Amygdala (tissue), 56 donors: ENCODE data around the gene ANAPC16.
"Not testable (repeated sequence)": the region's sequence is repeated elsewhere in the genome, so short reads cannot be mapped to it uniquely, and the experiment has no call there.

Experiments used
- DNase-seq, 56 donors: peaks; one replicate each; lab custom pipeline; 2025; lab: John Stamatoyannopoulos, UW

ANAPC16 gene

DNA sequence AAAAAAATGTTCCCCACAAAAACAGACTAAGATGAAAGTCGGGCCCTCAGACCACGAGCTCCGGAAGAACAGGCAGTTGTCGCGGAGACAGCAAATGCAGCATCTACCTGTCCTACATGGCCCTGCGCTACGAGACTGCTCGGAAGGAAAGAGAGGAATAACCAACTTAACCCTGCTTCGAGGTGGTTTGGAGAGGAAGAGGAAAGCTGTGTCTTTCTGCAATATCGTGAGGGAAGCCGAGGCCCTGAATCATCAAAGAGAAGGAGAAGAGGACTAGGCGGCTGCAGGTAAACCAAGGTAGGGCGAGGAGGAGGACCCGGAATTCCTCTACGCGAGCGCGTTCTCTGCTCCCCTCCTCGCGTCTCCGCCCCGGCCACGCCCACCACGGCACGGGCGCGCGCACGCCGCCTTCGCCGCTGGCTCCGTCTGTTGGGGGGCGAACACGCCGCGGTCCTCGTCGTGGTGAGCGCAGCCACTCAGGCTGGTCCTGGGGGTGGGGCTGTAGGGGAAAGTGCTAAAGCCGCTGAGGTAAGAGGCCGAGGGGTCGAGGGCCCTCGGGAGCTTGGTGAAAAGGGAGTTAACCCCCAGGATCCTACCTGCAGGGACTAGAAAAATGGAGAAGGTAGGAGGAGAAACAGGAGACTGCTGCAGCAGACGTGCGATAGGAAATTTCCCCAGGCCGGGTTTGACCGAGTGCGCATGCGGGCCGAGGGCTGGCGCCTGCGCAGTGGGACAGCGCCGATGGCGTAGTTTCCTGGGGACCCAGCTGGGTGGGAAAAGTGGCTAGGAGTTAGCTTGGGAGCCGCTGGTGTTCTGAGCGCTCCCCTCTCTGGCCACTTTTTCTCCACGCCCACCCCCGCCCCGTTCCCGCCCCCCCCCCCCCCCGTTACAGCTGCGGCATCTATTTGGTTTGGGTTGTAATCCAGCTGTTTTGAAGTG lies at the start of gene ANAPC16, which contains the start of gene ASCC1:
TSS of gene ANAPC16 (plus strand) at position 402 of the 939 bp plus-strand sequence. CDS start 7,903 bp downstream, outside the sequence.
TSS of gene ASCC1 (minus strand) at position 666 of the 939 bp plus-strand sequence. CDS start 2,978 bp downstream, outside the sequence.
- DNase-seq = peak; percentile 53 to 99 (median 92)

DNA sequence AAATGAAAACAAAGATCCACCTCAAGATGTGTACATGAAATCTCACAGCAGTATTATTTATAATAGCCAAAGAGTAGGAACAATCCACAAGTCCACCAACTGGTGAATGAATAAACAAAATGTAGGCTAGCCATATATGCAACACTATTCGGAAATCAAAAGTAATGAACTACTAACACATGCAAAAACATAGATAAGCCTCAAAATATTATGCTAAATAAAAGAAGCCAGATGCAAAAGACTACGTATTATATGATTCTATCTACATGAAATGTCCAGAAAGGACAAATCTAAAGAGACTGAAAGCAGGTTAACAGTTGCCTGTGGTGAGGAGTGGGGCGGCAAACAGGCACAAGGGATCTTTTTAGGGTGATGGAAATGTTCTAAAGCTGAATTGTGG lies 48.7 kb upstream of the ANAPC16 start:
- DNase-seq = no peak

DNA sequence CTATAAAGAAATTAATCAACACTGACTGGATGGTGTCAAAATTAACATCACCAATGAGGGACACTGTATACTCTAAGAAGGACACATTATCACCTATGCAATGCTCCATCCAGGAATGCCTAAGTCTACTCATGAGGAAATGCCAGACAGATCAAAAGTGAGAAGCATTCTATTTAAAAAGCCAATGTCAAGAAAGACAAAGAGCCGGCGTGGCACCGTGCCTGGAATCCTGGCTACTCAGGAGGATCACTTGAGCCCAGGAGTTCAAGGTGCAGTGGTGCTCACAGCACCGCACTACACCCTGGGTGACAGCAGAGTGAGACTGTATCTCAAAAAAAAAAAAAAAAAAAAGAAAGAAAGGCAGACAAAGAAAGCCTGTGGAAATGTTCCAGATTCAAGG lies 45.5 kb upstream of the ANAPC16 start:
- no peak for DNase-seq

DNA sequence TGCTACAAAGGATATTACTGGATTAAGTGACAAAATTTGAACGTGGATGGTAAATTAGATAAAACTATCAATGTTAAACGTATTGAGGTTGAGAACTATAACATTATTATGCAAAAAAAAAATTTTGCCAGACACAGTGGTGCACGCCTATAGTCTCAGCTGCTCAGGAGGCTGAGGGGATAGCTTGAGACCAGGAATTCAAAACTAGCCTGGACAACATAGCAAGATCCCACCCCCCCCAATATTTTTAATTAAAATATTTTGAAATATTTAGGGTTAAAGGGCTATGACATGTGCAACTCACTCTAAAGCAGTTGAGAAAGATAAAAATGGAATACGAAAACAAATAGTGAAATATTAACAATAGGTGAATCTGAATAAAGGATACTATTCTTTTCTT lies 45.1 kb upstream of the ANAPC16 start:
- DNase-seq = no peak

DNA sequence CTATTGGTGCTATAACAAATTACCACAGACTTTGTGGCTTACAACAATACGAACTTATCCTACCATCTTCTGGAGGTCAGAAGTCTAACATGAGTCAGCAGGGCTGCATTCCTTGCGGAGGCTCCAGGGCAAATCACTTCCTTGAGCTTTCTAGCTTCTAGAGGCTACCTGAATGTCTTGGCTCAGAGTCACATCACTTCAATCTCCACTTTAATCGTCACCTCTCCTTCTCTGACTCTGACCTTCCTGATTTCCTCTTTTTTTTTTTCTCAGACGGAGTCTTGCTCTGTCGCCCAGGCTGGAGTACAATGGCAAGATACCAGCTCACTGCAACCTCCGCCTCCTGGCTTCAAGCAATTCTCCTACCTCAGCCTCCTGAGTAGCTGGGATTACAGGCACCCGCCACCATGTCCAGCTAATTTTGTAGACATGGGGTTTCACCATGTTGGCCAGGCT lies 44.6 kb upstream of the ANAPC16 start:
- no peak for DNase-seq

DNA sequence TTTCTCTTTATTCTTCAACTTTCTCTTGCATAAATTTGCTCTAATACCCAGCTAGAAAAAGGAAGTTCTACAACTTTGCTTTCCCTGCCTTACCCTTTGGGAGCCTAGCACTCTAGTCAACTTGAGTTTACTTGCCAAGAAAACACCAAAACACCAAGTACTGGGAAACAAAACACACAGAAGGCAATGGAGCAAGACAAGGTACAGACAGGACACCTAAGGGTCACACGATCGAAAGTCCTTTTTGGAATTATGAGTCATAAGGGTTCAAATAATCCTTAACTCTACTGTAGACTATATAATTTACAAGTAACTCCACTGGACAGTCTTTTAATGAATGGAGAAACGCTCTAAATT lies 42.6 kb upstream of the ANAPC16 start:
- DNase-seq = no peak

DNA sequence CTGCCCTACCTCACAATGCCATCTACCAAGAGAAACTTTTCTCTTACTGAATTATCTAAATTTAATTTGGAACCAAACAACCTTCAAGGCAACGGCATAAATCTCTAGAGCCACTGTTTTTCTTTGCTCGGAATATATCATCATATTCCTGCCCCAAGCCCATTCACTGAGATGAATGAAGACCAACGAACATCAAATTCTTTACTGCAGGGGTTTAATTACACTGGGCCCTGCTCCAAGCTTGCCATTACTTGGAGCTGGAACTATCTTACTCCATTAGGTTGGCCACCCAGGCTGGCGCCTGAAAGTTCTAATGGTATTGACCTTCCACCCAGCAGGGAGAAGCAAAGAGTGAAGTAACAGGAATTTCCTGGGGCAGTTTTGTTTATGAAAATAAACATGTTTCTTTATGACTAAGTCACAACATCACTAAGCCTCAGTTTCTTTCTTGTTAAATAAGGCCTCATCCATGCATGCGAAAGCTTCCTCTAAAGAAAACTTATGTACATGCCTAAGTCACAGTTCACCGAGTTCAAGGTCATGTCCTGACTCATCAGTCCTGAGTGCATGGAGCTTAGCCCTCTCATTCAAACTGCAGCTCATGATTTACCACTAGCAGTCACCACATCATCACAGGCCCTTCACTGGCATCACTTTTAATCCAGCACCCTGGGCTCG lies 42.1 kb upstream of the ANAPC16 start:
- DNase-seq = no peak

DNA sequence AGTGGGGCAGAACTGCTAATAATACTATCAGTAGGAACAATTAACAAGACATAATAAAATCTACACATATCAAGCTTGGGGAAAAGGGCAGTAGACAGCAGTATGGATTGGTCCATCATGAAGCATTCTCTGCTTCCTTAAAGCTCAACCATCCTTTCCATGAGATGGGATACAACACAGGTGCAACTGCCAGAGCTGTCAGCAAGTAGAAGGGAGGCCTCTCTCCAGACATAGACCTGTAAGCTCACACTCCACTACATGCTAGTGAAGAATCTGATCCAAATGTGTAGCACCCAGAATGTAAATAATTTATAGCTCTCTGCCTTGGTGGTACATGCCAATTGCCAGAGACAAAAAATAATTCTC lies 41.5 kb upstream of the ANAPC16 start:
- DNase-seq = no peak

DNA sequence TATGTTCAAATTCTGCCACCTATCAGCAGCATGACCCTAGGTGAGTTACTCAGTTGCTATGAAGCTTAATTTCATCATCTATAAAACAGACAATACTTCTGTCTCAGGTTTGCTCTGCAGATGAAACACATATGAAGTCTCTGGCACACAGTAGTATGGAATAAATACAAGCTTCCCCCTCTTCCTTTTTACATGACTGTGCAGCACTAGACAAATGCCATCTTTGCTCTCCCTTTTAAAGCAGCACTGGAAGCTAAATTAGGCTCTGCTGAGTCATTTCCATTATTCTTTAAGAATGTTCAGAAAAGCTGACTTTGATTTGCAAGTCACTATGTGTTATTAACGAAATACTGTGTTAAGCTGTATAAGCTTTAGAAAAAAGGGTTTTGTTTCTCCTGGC lies 40.7 kb upstream of the ANAPC16 start:
- DNase-seq = no peak

DNA sequence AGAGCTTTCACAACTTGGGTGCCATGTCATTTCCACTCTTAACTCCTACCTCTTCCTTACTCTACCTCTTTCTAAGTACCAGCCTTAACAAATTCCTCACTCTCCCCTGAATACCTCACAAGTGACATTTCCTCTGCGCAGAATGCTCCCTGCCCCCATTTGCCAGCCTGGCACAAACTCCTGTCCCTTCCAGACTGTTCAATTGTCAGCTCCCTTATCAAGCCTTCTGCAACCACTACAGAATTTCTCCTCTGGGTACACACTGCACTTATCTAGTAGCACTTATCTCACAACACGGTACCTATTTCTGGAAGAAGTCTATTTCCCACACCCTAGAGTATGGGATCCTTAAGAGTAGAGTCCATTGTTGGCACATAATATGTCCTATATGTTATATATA lies 39.1 kb upstream of the ANAPC16 start:
- no peak for DNase-seq

DNA sequence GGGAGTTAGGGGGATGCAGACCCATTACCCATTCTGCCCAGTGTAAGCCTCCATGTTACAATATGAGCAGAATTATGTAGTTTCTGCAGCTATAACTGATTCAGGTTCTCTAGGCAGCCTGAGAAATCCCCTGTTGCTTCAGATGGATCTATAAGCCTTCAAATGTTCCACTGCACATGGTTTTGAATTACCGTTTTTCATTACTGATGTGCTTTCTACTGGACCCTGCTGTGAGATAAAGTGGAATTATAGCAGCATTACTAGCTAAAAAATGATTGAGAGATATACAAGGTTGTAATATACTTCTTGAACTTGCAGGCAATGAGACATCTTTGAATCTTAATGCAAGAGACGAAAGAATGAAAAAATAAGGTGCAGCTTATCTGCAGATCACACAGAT lies 38.4 kb upstream of the ANAPC16 start:
- no peak for DNase-seq

DNA sequence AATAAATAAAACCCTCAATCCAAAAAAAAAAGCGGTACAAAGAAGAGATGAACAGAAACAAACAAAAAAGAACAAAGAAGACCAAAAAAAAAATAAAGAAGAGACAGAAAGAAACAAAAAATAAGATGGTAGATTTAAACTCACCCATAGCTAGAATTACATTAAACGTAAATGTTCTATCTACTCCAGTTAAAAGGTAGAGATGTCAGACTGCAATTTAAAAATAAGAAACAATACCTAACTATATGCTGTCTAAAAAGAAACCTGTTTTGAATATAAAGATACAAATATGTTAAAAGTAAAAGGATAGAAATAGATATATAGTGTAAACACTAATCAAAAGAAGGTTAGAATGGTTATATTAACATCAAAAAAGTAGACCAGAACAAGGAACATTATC lies 31.7 kb upstream of the ANAPC16 start:
- DNase-seq = no peak

DNA sequence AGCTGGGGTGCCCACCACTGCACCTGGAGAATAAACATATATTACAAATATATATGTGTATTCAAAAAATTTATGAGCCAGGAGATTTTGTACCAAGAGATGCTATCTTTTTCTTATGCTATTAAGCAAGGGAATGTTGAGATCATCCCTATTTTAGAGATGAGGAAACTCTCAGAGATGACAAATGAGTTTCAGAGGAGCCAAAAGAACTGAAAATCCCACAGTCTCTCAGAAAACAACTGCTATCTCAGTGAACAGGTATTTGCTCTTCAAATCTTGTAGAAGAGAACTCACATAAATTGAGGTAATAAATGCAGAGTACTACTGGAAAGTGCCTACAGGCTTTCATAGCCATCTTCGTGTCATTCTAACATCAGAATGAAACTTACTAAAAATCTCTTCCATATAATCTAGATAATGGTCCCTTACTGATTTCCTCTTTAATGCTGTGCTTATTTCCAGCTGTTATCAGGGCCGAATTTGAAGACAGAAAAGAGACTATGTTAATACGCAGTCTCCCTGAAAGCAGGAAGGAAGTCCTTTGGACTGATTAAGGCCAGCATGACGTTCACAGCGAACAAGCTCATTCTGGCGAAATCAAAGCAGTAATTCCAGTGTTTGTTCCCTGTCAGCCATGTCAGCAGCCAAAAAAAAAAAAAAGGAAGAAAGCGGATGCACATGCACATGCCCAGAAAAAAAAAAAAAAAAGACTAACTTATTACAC lies 29.4 kb upstream of the ANAPC16 start:
- no peak for DNase-seq

DNA sequence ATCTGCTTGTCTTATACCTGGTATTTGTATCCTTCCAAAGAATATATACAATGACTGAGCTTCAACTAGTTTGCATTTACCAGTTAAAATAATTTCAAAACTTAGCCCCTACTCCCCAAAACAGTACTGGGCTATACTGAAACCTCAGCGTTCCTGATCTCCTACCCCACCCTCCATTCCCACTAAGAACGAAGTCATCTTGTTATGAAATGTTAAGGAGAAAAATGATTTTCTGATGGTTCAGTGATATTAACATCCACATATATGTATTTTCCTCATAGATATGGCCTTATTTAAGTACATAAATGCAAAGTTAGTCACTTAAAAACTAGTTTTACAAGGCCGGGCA lies 28.9 kb upstream of the ANAPC16 start:
- no peak for DNase-seq

DNA sequence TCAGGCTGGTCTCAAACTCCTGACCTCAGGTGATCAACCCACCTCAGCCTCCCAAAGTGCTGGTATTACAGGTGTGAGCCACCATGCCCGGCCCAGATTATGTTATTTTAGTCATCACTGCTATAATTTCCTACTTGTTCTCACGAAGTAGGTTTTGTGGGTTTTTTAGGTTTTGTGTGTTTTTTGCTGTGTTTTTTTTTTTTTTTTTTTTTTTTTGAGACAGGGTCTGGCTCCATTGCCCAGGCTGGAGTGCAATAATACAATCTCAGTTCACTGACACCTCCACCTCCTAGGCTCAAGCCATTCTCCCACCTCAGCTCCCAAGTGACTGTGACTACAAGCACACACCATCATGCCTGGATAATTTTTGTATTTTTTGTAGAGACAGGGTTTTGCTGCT lies 20.9 kb upstream of the ANAPC16 start:
- DNase-seq = no peak

DNA sequence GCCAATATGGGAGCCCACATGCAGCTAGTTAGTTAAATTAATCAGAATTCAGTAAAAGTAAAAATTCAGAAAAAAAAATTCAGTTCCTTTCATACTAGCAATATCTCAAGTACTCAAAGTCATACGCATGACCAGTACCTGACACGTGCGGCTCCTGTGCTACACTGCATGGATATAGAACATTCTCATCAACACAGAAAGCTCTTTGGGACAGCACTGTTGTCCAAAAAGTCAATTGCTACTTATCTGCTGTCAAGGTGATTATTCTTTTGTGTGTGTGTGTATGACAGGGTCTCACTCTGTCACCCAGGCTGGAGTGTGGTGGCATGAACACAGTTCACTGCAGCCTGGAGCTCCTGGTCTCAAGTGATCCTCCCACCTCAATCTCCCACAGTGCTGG lies 14.9 kb upstream of the ANAPC16 start:
- no peak for DNase-seq

DNA sequence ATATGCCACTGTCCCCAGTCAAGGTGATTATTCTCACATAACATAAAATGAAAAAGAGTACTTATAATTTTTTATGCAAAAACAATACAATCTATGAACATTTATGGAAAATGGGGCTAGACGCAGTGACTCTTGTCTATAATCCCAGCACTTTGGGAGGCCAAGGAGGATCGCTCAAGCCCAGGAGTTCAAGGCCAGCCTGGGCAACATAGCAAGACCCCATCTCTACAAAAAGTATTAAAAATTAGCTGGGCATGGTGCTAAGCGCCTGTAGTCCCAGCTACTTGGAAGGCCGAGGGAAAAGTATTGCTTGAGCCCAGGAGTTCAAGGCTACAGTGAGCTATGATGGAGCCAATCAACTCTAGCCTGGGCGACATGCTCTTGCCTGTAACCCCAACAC lies 14.5 kb upstream of the ANAPC16 start:
- no peak for DNase-seq

DNA sequence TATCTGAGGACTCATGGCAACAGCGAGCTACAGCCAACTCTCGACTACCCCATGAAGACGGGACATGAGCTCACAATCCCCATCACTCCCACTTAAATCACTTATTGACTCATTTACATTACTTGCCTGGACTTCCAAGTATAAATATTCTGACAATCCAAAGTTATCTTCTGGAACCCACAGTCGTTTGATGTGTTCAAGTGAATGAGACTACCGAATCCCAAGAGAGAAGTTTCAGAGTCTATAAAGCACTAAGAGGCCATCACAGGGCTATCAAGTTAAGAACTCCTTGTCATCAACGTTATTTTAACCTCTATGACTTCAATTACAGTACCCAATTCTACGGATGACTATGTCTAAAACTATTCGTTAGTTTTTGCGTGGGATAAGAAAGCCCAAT lies 11.5 kb upstream of the ANAPC16 start:
- no peak for DNase-seq

DNA sequence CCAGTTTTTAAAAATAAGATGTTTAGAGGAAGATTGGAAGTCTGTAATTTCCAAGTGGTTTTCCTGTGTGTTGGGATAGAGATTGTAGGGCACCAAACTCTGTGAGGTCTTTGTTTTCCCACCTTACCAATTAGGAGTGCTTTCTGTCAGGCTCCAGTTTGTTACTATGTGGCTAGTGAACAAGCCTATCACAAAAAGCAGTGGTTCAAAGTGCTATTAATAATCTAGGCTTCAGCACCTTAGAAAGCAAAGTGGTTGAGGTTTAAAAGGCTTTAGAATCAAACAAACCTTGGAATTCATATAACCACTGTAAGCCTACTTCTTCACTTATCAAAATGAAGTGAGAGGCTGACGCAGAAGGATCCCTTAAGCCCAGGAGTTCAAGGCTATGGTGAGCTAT lies 11.1 kb upstream of the ANAPC16 start:
- DNase-seq = no peak

DNA sequence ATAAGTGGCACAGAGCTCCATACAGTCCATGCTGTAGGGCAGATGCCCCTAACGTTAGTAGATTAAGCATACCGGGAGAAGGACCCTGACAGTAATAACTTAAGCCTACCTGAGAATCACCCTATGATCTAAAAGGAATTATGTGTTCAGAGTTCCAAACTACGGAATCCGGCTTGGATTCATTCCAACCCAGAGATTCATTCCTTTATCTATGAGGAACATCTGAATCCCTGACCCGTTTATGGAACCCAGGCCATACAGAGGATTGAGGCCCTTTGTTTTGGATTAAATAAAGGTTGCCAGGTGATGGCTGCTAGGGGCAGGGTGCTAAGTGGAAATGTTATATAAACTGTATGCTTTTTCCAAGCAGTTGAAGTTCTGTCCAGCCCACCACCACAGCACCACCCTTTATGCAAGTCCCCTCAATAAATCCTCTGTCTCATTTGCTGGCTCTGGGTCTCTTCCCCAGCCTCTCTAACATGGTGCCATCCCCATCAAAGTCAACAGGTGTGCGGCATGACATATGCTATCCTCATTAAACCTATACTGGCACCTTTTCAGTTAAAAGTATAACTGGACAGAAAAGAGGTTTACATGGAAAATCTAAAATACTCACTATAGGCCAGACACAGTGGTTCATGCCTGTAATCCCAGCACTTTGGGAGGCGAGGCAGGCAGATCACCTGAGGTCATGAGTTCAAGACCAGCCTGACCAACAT lies 9.1 kb upstream of the ANAPC16 start:
- no peak for DNase-seq

DNA sequence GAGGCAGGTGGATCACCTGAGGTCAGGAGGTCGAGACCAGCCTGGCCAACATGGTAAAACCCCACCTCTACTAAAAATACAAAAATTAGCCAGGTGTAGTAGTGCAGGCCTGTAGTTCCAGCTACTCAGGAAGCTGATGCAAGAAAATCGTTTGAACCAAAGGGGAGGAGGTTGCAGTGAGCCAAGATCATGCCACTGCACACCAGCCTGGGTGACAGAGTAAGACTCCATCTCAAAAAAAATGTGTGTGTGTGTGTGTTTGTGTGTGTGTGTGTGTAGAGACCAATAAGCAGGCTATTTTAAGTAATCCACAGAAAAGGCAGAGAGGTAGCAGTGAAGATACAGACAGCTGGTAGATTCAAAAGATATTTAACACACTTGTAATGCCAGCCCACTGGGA lies 7.3 kb upstream of the ANAPC16 start:
- DNase-seq = not testable (repeated sequence)
